ENCODE measurements around the gene SLC1A1.

SLC1A1 gene

GRCh38 chr9:4576448-4576847 is 86.2 kb downstream of the SLC1A1 start:
- TF ChIP-seq EP300 (IDR thresholded peaks at IDR 0.05; ENCODE audit: borderline replicate concordance) (no peak), TCF12 (IDR thresholded peaks at IDR 0.05; ENCODE audit: low read depth) (no peak), EGR1 (IDR thresholded peaks at IDR 0.05) (no peak), ZBTB7A (IDR thresholded peaks at IDR 0.05; ENCODE audit: low read depth) (no peak), CREB1 (IDR thresholded peaks at IDR 0.05; ENCODE audit: low read depth) (no peak), YY1 (IDR thresholded peaks at IDR 0.05; ENCODE audit: low read depth) (no peak), NFIC (IDR thresholded peaks at IDR 0.05) (no peak), MAX (IDR thresholded peaks at IDR 0.05) (no peak), TAF1 (IDR thresholded peaks at IDR 0.05; ENCODE audit: low read depth) (no peak), RAD21 (IDR thresholded peaks at IDR 0.05; ENCODE audit: low read depth) (no peak), REST (IDR thresholded peaks at IDR 0.05; ENCODE audit: low read depth) (no peak), FOXM1 (IDR thresholded peaks at IDR 0.05; ENCODE audit: borderline replicate concordance, low read depth) (no peak), USF1 (IDR thresholded peaks at IDR 0.05) (no peak), TEAD4 (IDR thresholded peaks at IDR 0.05) (no peak), CEBPB (IDR thresholded peaks at IDR 0.05) (no peak)

GRCh38 chr9:4579001-4579400 is 88.7 kb downstream of the SLC1A1 start:
- TF ChIP-seq USF1 (IDR thresholded peaks at IDR 0.05) (no peak), TAF1 (IDR thresholded peaks at IDR 0.05; ENCODE audit: low read depth) (no peak), YY1 (IDR thresholded peaks at IDR 0.05; ENCODE audit: low read depth) (no peak), CEBPB (IDR thresholded peaks at IDR 0.05) (no peak), FOXM1 (IDR thresholded peaks at IDR 0.05; ENCODE audit: borderline replicate concordance, low read depth) (no peak), TCF12 (IDR thresholded peaks at IDR 0.05; ENCODE audit: low read depth) (no peak), ZBTB7A (IDR thresholded peaks at IDR 0.05; ENCODE audit: low read depth) (no peak), RAD21 (IDR thresholded peaks at IDR 0.05; ENCODE audit: low read depth) (no peak), NFIC (IDR thresholded peaks at IDR 0.05) (no peak), REST (IDR thresholded peaks at IDR 0.05; ENCODE audit: low read depth) (no peak), CREB1 (IDR thresholded peaks at IDR 0.05; ENCODE audit: low read depth) (no peak), TEAD4 (IDR thresholded peaks at IDR 0.05) (no peak), EGR1 (IDR thresholded peaks at IDR 0.05) (no peak), MAX (IDR thresholded peaks at IDR 0.05) (no peak), EP300 (IDR thresholded peaks at IDR 0.05; ENCODE audit: borderline replicate concordance) (no peak)

- TF ChIP-seq USF1 (IDR thresholded peaks at IDR 0.05) (no peak), MAX (IDR thresholded peaks at IDR 0.05) (no peak), ZBTB7A (IDR thresholded peaks at IDR 0.05; ENCODE audit: low read depth) (no peak), TCF12 (IDR thresholded peaks at IDR 0.05; ENCODE audit: low read depth) (no peak), TAF1 (IDR thresholded peaks at IDR 0.05; ENCODE audit: low read depth) (no peak), NFIC (IDR thresholded peaks at IDR 0.05) (no peak), CREB1 (IDR thresholded peaks at IDR 0.05; ENCODE audit: low read depth) (no peak), RAD21 (IDR thresholded peaks at IDR 0.05; ENCODE audit: low read depth) (no peak), CEBPB (IDR thresholded peaks at IDR 0.05) (no peak), FOXM1 (IDR thresholded peaks at IDR 0.05; ENCODE audit: borderline replicate concordance, low read depth) (no peak)
These were observed 90.9 kb downstream of the SLC1A1 start for GRCh38 chr9:4581035-4581760.

- TF ChIP-seq TCF12 (IDR thresholded peaks at IDR 0.05; ENCODE audit: low read depth) (no peak), CEBPB (IDR thresholded peaks at IDR 0.05) (no peak), ZBTB7A (IDR thresholded peaks at IDR 0.05; ENCODE audit: low read depth) (no peak), EP300 (IDR thresholded peaks at IDR 0.05; ENCODE audit: borderline replicate concordance) (no peak), FOXM1 (IDR thresholded peaks at IDR 0.05; ENCODE audit: borderline replicate concordance, low read depth) (no peak), CREB1 (IDR thresholded peaks at IDR 0.05; ENCODE audit: low read depth) (no peak), MAX (IDR thresholded peaks at IDR 0.05) (no peak), NFIC (IDR thresholded peaks at IDR 0.05) (no peak), RAD21 (IDR thresholded peaks at IDR 0.05; ENCODE audit: low read depth) (no peak), TEAD4 (IDR thresholded peaks at IDR 0.05) (no peak), YY1 (IDR thresholded peaks at IDR 0.05; ENCODE audit: low read depth) (no peak), REST (IDR thresholded peaks at IDR 0.05; ENCODE audit: low read depth) (no peak), EGR1 (IDR thresholded peaks at IDR 0.05) (no peak), USF1 (IDR thresholded peaks at IDR 0.05) (no peak), TAF1 (IDR thresholded peaks at IDR 0.05; ENCODE audit: low read depth) (no peak)
These were observed 91.7 kb downstream of the SLC1A1 start for GRCh38 chr9:4581861-4582565.

Data from Ishikawa (cell line).